ENCODE measurements around the gene RAD51D. TPM values are rescaled to one million over a fixed set of nuclear protein-coding genes. Genes with fewer than 3 reads are reported as not detected.
"Not testable (repeated sequence)": the region's sequence is repeated elsewhere in the genome, so short reads cannot be mapped to it uniquely, and the experiment has no call there.

Gene RAD51D
- total RNA-seq, 8 experiments from 2014 or later, result 6.5 to 16.7 (median 8.3) TPM

GRCh38 chr17:35053204-35053603 lies 66.5 kb downstream of the RAD51D start:
- no peak overlapping the region for H3K4me3 ChIP-seq
- 0 to 100% (median 83%) methylated on average over 1 of the region's 1 CpG; no CpG with 5 or more reads in 1 of the 10 experiments for WGBS, 10 experiments
- H3K4me1 ChIP-seq (replicated peaks in 1 of 2), result no peaks in the 10 kb centered on the region
- in situ Hi-C loops (cut with MboI; ENCODE audit: low pct_unique_long_range_greater_than_20kb in 2 of 9, low sequenced_read_pairs in 9 of 9, unreplicated experiment in 9 of 9), result no loop called here
- ATAC-seq (replicated peaks in 6 of 8), result no peak
- H3K27ac ChIP-seq, result no peak overlapping the region

GRCh38 chr17:35052780-35053179 lies 66.9 kb downstream of the RAD51D start:
- Histone ChIP-seq H3K4me1 (replicated peaks in 1 of 2) (no peaks in the 10 kb centered on the region), H3K4me3 (no peak overlapping the region), H3K27ac (no peak overlapping the region)
- no peak for ATAC-seq (replicated peaks in 6 of 8)
- in situ Hi-C loops (cut with MboI; ENCODE audit: low pct_unique_long_range_greater_than_20kb in 2 of 9, low sequenced_read_pairs in 9 of 9, unreplicated experiment in 9 of 9), result no loop called here

GRCh38 chr17:35052241-35052610 lies 67.4 kb downstream of the RAD51D start:
- Histone ChIP-seq H3K27ac (no peak overlapping the region), H3K4me1 (replicated peaks in 1 of 2) (no peaks in the 10 kb centered on the region), H3K4me3 (no peak overlapping the region)
- in situ Hi-C loops (cut with MboI; ENCODE audit: low pct_unique_long_range_greater_than_20kb in 2 of 9, low sequenced_read_pairs in 9 of 9, unreplicated experiment in 9 of 9), result no loop called here
- peak in 2 of 8 experiments; percentile 40 to 57 for ATAC-seq (replicated peaks in 6 of 8)

- Histone ChIP-seq H3K4me3 (no peak overlapping the region), H3K4me1 (replicated peaks in 1 of 2) (no peaks in the 10 kb centered on the region), H3K27ac (no peak overlapping the region)
- 8 to 100% (median 59%) methylated on average over 1 to 6 of the region's 6 CpGs for WGBS, 10 experiments
- peak in 1 of 8 experiments; percentile 18 for ATAC-seq (replicated peaks in 6 of 8)
- in situ Hi-C loops (cut with MboI; ENCODE audit: low pct_unique_long_range_greater_than_20kb in 2 of 9, low sequenced_read_pairs in 9 of 9, unreplicated experiment in 9 of 9), result no loop called here
Measured at GRCh38 chr17:35051579-35052240, 68.0 kb downstream of the RAD51D start.

- no peak for ATAC-seq (replicated peaks in 6 of 8)
- no peaks in the 10 kb centered on the region for H3K4me1 ChIP-seq (replicated peaks in 1 of 2)
- H3K27ac ChIP-seq, result no peak overlapping the region
- in situ Hi-C loops (cut with MboI; ENCODE audit: low pct_unique_long_range_greater_than_20kb in 2 of 9, low sequenced_read_pairs in 9 of 9, unreplicated experiment in 9 of 9), result no loop called here
- no peak overlapping the region for H3K4me3 ChIP-seq
- 20 to 56% (median 45%) methylated on average over 1 to 2 of the region's 2 CpGs; no CpG with 5 or more reads in 4 of the 10 experiments for WGBS, 10 experiments
Measured at GRCh38 chr17:35051183-35051578, 68.5 kb downstream of the RAD51D start.

GRCh38 chr17:35050170-35050569 lies 69.5 kb downstream of the RAD51D start:
- Histone ChIP-seq H3K4me3 (no peak overlapping the region), H3K4me1 (replicated peaks in 1 of 2) (no peaks in the 10 kb centered on the region), H3K27ac (no peak overlapping the region)
- in situ Hi-C loops (cut with MboI; ENCODE audit: low pct_unique_long_range_greater_than_20kb in 2 of 9, low sequenced_read_pairs in 9 of 9, unreplicated experiment in 9 of 9), result no loop called here
- no peak for ATAC-seq (replicated peaks in 6 of 8)
- 80 to 100% (median 100%) methylated on average over 1 to 2 of the region's 2 CpGs; no CpG with 5 or more reads in 5 of the 10 experiments for WGBS, 10 experiments

GRCh38 chr17:35048685-35049379 lies 70.8 kb downstream of the RAD51D start:
- in situ Hi-C loops (cut with MboI; ENCODE audit: low pct_unique_long_range_greater_than_20kb in 2 of 9, low sequenced_read_pairs in 9 of 9, unreplicated experiment in 9 of 9), result no loop called here
- no peak overlapping the region for H3K27ac ChIP-seq
- ATAC-seq (replicated peaks in 6 of 8), result no peak
- H3K4me1 ChIP-seq (replicated peaks in 1 of 2), result no peaks in the 10 kb centered on the region
- 78 to 100% (median 97%) methylated on average over 1 to 3 of the region's 3 CpGs for WGBS, 10 experiments
- no peak overlapping the region for H3K4me3 ChIP-seq

- peak in 2 of 8 experiments; percentile 57 to 63 for ATAC-seq (replicated peaks in 6 of 8)
- 40 to 100% (median 81%) methylated on average over 1 to 5 of the region's 5 CpGs; no CpG with 5 or more reads in 1 of the 10 experiments for WGBS, 10 experiments
- no peak overlapping the region for H3K4me3 ChIP-seq
- in situ Hi-C loops (cut with MboI; ENCODE audit: low pct_unique_long_range_greater_than_20kb in 2 of 9, low sequenced_read_pairs in 9 of 9, unreplicated experiment in 9 of 9), result no loop called here
- H3K27ac ChIP-seq, result no peak overlapping the region
- H3K4me1 ChIP-seq (replicated peaks in 1 of 2), result no peaks in the 10 kb centered on the region
Measured at GRCh38 chr17:35046740-35047283, 72.8 kb downstream of the RAD51D start.

- Histone ChIP-seq H3K4me1 (replicated peaks in 1 of 2) (no peaks in the 10 kb centered on the region), H3K4me3 (no peak overlapping the region), H3K27ac (no peak overlapping the region)
- in situ Hi-C loops (cut with MboI; ENCODE audit: low pct_unique_long_range_greater_than_20kb in 2 of 9, low sequenced_read_pairs in 9 of 9, unreplicated experiment in 9 of 9), result no loop called here
- no peak for ATAC-seq (replicated peaks in 6 of 8)
- 67 to 100% (median 85%) methylated on average over 1 to 4 of the region's 4 CpGs for WGBS, 10 experiments
Measured at GRCh38 chr17:35046245-35046644, 73.4 kb downstream of the RAD51D start.

- WGBS, 10 experiments, result 70 to 100% (median 95%) methylated on average over 1 to 11 of the region's 13 CpGs
- H3K4me1 ChIP-seq (replicated peaks in 1 of 2); ATAC-seq (replicated peaks in 6 of 8); H3K4me3 ChIP-seq; in situ Hi-C loops (cut with MboI; ENCODE audit: low pct_unique_long_range_greater_than_20kb in 2 of 9, low sequenced_read_pairs in 9 of 9, unreplicated experiment in 9 of 9); H3K27ac ChIP-seq: not testable (repeated sequence)
Measured at GRCh38 chr17:35045458-35045979, 74.1 kb downstream of the RAD51D start.

GRCh38 chr17:35044181-35044580 lies 75.5 kb downstream of the RAD51D start:
- Histone ChIP-seq H3K4me1 (replicated peaks in 1 of 2) (no peaks in the 10 kb centered on the region), H3K27ac (no peak overlapping the region), H3K4me3 (no peak overlapping the region)
- 90 to 100% (median 98%) methylated on average over 1 to 5 of the region's 8 CpGs; no CpG with 5 or more reads in 2 of the 10 experiments for WGBS, 10 experiments
- in situ Hi-C loops (cut with MboI; ENCODE audit: low pct_unique_long_range_greater_than_20kb in 2 of 9, low sequenced_read_pairs in 9 of 9, unreplicated experiment in 9 of 9), result no loop called here
- no peak for ATAC-seq (replicated peaks in 6 of 8)

Data from motor neuron (in vitro differentiated cells).